Measurements from ENCODE around the gene CD36.

- TF ChIP-seq POLR2A (IDR thresholded peaks at IDR 0.05) (no peak), CTCF (IDR thresholded peaks at IDR 0.05) (no peak)
Measured at GRCh38 chr7:80676404-80676803, 38.0 kb downstream of the CD36 start.
